GM19043 (cell line): ENCODE measurements around the gene KIRREL1.

ENCODE experiments used
- ATAC-seq: cut with Tn5 transposase; IDR thresholded peaks from one replicate; pipeline ENCODE4 v1.9.1; 2021; ENCODE audit warnings: low read depth; ENCODE audit not compliant: unreplicated experiment

The KIRREL1 gene

DNA sequence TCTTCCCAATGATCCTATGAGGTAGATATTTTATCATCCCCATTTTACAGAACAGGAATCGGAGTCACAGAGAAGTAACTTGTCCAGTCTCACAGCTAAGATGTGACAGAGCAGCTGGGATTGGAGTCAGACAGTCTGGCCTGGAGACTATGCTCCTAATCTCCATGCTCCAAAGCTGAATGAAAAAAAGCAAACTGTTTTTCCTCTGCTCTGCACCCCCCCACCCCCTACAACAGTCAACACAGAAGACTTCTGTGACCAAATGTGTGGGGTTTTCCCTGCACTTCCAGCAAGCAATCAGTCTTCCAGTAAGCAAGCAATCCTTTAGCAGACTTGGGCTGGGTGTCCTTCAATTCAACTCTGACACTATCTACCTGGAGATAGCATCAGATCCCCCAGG lies 33.2 kb downstream of the KIRREL1 start:
- no peak for ATAC-seq

DNA sequence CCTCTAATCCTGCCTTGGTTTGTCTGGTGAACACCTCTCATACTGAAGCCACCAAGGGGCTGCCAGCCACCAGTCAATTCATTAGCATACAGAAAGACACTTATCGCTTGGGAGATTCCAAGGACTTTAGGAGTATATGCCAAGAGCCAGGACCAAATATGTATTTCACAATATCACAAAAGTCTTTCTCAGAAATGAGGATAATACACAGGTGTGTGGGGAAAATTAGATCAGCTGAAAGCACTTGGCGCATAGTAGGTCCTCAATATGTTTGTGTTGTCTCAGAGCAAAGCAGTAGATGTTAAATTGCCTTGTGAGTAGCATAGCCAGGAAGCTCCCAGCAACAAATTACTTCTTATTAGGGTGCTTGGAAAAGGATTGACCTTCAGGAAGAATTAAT lies 34.1 kb downstream of the KIRREL1 start:
- ATAC-seq = no peak

DNA sequence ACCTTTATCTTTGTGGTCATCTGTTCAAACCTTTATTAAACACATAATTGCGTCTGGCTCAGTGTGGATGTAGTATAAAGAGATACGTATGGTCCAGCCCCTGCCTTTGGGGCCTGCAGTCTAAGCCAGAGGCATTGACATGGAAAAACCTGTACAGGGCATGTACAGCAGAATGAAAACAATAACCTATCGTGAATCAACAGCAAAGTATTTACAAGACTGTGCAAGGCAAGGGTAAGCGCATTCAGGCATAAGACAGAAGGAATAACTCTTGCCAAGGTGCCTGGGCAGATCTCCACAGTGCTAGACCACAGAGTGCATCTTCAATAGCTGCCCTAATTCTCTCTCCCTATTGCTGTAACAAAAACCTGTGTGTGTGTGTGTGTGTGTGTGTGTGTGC lies 35.5 kb downstream of the KIRREL1 start:
- ATAC-seq = no peak

DNA sequence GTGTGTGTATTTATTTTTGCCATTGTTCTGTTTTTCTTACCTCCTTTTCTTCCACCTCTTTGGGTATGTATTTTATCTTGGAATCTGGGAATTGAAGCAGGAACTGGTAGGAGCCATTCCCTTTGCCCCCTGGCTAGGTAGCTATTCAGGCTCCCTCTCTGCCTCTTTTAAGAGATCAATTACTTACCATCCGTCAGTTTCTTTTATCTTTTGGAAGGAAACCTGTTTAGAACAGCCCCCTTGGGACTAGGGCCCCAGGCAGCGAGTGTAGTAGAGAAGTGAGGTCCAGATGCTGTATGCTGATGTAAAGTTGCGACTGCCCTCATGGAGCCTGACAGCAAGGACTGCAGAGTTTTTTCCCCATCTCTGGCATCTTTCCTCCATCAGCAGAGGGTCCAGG lies 41.6 kb downstream of the KIRREL1 start:
- ATAC-seq = no peak

DNA sequence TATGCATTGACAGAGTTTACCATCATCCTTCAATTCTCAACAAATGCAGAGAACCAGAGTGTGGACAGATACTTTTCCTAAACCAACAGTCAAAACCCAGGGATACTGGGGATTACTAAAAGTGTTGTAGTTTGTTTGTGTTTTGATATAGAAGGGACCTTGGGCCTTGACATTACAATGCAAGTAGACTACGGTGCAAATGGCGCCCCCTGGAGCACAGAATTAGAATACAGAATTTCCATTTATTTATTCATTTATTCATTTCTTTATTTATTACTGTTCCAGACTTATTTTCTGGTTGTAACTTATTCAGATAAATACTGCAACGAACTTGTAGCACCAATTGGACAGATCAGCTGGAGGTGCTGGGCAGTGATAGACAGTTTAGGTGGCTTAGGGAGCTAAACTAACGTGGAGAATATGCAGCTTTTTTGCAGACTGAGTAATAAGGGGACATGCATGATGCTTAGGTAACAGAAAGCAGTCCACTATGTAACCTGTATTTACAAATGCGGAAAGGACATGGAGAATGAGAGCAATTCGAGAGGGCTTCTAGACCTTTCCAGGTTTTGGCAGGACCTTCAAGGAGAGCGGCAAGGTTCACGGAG lies 42.6 kb downstream of the KIRREL1 start:
- no peak for ATAC-seq

DNA sequence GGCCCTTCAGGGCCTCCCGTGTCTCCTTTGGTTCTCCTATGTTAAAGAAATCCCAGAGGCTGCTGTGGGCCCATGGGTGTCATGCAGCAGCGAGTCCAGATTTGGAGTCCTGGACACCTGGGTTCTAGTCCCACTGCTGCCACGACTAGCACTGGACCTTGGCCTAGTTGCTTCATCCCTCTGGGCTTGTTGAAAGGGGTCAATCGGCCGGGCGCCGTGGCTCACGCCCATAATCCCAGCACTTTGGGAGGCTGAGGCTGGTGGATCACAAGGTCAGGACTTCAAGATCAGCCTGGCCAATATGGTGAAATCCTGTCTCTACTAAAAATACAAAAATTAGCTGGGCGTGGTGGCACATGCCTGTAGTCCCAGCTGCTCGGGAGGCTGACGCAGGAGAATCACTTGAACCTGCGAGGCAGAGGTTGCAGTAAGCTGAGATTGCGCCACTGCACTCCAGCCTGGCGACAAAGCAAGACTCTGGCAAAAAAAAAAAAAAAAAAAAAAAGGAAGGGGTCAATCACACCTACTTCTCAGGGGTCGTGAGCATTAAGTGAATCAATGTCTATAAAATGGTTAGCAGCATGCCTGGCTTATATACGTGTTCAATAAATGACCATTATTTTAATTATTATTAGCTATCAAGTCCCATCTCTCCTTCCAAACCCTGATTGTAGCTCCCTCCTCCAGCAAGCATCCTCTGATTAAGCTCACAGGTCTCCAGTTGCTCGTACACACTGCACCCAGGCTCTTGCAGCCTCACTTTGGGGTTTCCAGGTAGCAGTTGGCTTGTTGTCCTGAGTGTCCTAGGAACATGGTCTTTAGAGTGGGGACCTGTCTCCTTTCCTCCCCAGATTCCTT lies 43.8 kb downstream of the KIRREL1 start:
- ATAC-seq = no peak

DNA sequence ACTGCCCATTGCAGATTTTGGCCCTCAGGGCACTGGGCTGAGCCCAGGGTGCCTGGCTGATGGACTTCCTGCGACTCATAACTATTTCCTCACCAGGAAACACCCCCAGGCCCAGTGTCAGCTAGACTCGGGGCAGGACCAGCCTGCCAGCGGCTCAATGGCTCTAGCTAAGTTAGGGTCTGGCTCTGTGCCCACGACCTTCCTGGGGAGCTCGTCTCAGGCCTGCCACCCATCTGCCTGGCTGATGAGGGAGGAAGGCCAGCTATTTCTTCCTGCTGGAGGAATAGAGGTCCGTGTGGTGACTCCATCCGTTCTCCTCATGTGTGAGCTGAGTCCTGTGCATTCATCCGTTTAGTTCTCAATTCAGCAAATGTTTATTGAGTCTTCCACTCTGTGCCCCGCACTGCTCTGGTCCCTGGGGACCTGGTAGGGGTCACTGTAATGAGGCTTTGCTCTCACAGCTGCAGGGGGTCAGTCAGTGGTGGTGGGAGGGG lies 44.5 kb downstream of the KIRREL1 start:
- no peak for ATAC-seq

DNA sequence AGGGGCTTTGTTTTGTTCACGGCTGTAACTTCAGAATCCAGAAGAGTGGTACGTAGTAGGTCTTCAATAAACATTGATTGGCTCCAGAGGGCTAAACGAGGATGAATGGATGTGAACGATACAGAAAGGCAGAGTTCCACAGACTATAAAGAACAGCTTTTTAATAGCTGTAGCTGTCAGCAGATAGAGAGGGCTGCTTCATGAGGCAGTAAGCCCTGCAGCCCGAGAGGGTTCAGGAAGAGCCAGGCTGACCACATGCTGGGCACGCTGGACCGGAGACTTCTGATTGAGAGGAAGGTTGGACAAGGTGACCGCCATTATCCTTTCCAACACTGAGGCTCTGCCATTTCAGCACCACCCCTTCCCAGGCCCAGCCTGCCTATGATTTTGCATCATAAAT lies 45.3 kb downstream of the KIRREL1 start:
- no peak for ATAC-seq

DNA sequence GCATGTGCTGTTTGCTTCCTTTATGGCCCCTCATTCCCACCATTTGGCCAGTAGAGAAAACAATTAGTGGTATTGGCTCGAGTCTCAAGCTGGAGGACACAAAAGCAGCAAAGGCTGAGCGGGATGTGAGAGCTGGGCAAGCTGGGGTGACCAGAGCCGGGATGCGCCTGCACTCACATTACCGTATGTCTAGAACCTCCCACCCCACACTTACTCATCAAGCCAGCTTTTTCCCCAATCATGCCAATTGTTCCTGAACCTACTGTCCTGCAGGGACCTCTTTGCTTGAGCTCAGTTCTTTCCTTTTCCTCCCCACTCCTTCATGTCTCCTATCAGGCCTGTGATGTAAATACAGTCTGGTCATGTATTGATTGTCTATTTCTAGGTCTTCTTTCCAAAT lies 45.9 kb downstream of the KIRREL1 start:
- ATAC-seq = no peak

DNA sequence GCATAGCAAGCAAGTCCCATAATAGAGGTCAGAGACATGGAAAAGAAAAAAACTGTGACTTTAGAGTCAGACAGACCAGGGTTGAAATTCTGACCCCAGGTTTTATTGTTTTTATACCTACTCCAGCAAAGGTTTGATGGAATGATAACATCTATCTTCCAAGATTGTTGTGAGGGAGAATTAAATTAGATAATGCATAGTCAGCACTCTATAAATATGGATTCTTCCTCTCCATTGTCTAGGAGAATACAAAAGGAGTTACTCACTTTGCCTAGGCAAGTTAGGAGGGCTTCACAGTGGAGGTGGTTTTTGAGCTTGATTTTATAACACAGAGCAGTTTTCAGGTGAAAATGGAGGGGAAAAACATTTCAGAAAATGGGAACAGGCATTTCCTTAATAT lies 46.9 kb downstream of the KIRREL1 start:
- ATAC-seq = no peak

DNA sequence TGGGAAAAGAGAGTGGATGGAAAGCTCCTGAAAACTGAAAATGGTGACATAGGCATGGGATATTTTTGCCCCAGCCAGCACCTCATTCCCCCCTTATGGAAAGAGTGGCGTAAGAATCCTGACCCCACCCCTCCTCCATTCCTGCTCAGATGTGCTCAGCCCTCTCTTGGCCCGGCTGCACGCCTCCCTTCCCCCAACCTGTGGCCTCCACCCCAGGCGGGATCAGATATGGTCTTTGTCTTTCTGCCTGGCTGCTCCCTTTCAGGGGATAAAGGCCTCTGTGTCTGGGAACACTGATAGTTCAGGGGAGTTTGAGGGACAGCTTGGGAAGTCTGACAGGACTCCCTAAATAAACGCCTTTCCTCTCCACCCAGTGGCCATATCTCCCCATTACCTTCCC lies 49.8 kb downstream of the KIRREL1 start:
- ATAC-seq = no peak

DNA sequence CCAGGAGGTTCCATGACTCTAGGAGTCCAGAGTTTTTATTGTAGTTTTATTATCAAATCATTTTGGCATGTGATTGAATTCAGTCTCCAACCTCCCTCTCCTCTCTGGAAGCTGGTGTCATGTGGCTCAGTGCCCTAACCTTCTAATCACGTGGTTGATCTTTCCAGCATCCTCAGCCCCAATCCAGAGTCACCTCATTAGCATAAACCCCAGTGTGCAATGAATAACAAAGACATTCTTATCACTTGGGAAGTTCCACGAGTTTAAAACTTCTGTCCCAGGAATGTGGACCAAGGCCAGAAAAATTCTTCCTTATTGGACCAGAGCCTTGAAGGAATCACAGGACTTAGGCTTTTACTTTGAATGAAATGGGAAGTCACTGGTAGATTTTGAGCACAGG lies 52.2 kb downstream of the KIRREL1 start:
- ATAC-seq = no peak

DNA sequence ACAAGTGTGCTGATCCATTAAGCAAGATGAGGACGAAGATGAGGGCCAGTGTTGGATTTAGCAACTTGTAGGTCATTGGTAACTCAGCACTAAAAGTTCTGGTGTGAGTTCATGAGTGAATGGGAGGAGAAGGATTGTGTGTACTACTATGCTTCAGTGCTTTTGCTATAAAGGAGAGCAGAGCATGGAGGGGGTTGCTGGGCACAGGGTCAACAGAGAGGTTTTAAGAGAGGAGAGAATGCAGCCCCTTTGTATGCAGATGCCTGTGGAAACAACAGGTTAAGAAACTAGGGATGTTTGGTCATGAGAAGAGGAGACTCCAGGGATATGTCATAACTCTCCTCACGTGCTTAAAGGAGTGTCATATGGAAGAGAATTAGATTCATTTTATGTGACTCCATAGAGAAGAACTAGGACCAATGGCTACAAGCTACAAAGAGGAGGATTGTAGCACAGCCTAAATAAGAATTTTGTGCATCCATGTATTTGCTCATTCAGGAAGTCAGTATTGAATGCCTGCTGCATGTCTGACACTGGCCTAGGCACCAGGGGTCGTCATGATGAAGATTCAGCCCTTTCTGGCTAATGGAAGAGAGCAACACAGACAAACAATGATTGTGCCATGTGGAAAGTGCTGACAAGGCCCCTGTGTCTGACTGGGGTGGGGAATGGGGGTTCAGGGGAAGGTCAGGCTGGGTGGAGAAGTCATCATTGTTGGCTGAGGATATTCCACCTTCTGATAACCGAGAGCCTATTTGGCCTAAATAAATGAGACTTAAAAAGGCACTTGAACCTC lies 53.5 kb downstream of the KIRREL1 start:
- ATAC-seq = no peak

DNA sequence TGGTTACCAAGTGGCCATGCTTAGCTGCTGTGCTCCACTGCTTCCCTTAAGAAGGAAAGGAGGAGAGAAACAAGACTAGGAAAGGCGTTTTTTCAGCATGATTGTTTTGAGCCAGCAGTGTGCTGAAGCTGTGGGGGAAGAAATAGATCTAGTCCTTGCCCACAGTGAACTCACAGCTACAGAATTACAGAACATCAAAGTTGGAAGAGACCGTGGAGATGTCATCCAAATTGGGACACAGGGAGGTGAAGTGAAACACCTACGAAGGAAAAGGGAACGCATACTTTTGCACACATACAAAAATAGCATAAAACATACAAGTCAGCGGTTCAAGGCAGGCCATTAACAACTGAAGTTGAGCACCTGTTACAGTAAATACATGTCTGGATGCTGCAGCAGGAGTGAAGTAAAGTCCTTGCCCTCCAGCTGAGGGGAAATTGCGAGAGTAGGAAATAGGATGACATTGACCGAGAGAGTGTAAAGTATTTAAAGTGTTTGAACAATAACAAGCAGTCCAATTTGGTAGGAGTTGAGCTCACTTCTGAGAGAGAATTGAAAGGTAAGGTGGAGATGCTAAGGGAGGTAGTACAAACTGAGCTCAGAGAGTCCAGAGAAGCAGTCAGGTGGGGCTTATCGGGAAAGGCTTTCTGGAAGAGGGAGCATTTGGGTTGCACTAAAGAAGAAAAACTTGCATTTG lies 55.1 kb downstream of the KIRREL1 start:
- no peak for ATAC-seq

DNA sequence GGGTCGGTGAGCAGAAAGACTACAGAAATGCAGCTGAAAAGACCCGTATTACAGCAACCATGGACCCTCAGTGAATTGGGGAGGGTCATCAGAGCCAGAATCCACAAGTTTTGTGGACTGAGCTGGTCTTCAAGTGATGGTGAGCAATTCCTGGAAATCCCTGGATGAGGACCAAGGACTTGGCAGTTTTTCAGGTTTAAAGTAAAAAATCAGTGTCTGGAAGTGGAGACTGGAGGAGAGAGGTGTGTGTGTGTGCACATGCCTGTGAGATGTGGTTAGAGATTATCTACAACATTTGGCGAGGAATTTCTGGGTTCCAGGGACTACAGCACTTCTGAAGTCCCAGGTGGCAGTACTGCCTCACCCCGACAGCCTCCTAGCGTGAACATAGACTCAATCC lies 56.4 kb downstream of the KIRREL1 start:
- no peak for ATAC-seq

DNA sequence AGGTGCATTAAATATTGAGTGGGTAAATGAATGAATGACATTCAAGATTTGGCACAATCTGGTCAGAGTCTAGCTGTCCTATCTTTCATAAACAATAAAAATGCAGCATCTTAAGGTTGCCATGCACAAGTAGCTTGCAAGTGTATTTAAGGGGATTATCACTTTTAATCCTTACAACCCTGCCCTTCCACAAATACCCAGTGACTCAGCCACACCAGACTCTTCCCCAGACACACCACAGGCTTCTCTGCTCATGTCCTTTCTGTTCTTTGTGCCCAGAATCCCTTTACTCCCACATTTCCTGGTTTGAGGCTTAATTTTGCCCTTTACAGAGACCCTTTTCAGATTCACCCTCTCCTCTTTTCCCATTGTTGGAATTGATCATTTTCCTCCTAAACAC lies 59.8 kb downstream of the KIRREL1 start:
- no peak for ATAC-seq

DNA sequence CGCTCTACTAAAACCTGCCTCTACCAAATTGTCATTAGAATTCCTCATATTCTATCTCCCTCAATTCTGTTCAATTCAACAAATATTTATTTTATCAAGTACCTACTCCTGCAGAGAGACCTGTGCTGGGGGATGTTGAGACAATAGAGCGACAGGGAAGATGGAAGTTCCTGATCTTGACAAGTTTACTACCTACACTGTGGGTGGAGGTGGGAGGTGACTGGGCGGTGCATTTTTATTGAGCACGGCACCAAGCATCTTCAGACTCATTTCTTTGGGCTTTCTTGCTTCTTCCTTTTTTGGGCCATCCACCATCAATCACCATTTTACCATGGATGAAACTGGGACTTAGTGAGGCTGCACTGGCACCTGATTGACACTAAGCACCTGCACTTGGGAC lies 61.3 kb downstream of the KIRREL1 start:
- no peak for ATAC-seq

DNA sequence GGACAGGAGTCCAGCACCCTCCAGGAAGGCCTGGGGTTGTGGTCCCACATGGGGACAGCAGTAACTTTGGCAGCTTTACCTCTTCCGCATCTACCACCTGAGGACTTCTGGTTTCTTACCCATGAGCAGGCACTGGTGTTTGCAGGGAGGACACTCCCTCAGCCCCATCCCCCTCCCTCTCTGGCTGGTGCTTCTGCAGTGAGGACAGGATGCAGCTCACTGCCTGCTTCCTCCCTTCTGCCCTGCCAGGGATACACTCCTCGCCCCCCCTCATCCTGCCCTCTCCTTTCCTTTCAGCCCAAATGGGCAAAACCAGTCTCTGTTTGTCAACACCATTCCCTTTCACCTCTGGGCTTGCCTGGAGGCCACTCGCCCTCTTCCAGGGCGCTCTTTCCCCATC lies 62.4 kb downstream of the KIRREL1 start:
- no peak for ATAC-seq

DNA sequence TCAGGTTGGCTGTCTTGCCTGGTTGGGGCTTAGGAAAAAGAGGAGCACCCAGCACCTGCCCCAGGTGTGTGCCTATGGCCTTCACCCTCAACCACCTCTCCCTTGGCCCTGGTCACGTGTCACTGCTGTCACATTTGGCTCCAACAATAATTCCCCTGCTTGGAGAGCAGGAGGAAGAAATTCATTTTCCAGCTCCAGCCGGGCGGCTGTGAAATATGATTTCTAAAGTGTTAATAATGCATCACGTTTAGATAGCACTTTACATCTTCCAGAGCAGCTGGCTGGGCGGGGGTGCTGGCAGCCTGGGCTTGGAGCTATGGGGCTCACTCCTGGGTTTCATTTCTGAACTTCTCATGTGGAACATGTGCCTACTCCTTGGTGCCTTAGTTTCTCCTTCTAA lies 63.1 kb downstream of the KIRREL1 start:
- ATAC-seq = no peak

DNA sequence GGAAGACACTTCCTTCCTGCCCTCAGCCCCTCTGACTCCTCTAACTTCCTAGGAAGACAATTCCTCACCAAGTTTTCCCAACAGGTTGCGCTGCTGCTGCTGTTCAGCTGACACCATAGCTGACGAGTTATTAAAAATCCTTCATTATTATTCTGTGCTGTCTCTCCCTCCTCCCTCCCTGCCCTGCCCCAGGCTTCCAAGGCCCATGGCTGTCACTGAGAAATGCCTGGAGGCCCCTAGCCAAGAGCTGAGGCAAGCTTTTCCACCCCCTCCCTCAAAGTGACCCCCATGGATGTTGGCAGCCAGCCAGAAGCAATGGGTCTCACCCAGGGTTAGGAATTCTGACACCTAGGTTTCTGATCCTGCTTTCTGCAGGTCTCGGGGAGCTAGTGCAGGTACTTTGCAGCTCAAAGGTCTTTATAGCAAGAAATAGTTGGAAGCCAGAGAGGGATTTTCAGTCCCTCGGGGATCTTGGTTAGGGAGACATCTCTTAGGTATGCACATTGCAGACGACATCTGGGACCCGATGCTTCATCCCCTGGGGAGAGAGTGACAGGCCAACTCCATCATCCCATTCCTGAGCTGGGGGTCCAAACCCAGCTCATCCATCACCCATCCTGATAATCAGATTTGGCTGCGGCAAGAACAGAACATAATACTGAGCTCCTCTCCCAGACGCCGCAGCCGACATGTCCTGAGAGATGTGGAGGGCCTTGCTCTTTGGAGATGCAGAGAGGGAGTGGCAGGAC lies 65.0 kb downstream of the KIRREL1 start:
- no peak for ATAC-seq
